IMR-90 (cell line): ENCODE data around the gene DDX42.

Source experiments
- CEBPB ChIP-seq: IDR thresholded peaks from 2 replicates; pipeline ENCODE4 v1.6.1; 2012; ENCODE audit warnings: low read depth, low read length, improper control_type of control experiment
- FOS ChIP-seq: fragments of 150-350 bp; IDR thresholded peaks from 2 replicates; pipeline ENCODE4 v1.6.1; 2016; ENCODE audit warnings: low read depth, low read length
- MAFK ChIP-seq: IDR thresholded peaks from 2 replicates; pipeline ENCODE4 v1.6.1; 2012; ENCODE audit warnings: low read depth, low read length, improper control_type of control experiment
- MXI1 ChIP-seq: IDR thresholded peaks from 2 replicates; pipeline ENCODE4 v1.6.1; 2012; ENCODE audit warnings: low read depth, mild to moderate bottlenecking, low read length, moderate library complexity, borderline replicate concordance
- NFE2L2 ChIP-seq: fragments of 150-350 bp; IDR thresholded peaks from 2 replicates; pipeline ENCODE4 v1.6.1; 2016; ENCODE audit warnings: low read depth, mild to moderate bottlenecking, low read length
- POLR2A ChIP-seq: IDR thresholded peaks from 2 replicates; pipeline ENCODE4 v1.6.1; 2012; ENCODE audit warnings: mild to moderate bottlenecking, low read depth, low read length
- RAD21 ChIP-seq: IDR thresholded peaks from 2 replicates; pipeline ENCODE4 v1.6.1; 2012; ENCODE audit warnings: low read length, improper control_type of control experiment
- RFX5 ChIP-seq: IDR thresholded peaks from 2 replicates; pipeline ENCODE4 v1.8.0; 2012; ENCODE audit warnings: low read depth, mild to moderate bottlenecking, low read length, moderate library complexity
- TF ChIP-seq, protein P1 (sequence below): conservative IDR thresholded peaks from 2 replicates; pipeline ENCODE4 v1.5.1; 2012; ENCODE audit warnings: mild to moderate bottlenecking, low read depth, low read length, improper control_type of control experiment
- TF ChIP-seq, protein P2 (sequence below): fragments of 150-350 bp; IDR thresholded peaks from 2 replicates; pipeline ENCODE4 v1.6.1; 2017; ENCODE audit warnings: mild to moderate bottlenecking, antibody characterized with exemption, low read length, low read depth

- TF ChIP-seq, protein P1, sequence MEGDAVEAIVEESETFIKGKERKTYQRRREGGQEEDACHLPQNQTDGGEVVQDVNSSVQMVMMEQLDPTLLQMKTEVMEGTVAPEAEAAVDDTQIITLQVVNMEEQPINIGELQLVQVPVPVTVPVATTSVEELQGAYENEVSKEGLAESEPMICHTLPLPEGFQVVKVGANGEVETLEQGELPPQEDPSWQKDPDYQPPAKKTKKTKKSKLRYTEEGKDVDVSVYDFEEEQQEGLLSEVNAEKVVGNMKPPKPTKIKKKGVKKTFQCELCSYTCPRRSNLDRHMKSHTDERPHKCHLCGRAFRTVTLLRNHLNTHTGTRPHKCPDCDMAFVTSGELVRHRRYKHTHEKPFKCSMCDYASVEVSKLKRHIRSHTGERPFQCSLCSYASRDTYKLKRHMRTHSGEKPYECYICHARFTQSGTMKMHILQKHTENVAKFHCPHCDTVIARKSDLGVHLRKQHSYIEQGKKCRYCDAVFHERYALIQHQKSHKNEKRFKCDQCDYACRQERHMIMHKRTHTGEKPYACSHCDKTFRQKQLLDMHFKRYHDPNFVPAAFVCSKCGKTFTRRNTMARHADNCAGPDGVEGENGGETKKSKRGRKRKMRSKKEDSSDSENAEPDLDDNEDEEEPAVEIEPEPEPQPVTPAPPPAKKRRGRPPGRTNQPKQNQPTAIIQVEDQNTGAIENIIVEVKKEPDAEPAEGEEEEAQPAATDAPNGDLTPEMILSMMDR, result peak; percentile 94
- TF ChIP-seq, protein P2, sequence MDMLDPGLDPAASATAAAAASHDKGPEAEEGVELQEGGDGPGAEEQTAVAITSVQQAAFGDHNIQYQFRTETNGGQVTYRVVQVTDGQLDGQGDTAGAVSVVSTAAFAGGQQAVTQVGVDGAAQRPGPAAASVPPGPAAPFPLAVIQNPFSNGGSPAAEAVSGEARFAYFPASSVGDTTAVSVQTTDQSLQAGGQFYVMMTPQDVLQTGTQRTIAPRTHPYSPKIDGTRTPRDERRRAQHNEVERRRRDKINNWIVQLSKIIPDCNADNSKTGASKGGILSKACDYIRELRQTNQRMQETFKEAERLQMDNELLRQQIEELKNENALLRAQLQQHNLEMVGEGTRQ, result peak; percentile 16; the same call in 1 of the 2 replicates
- TF ChIP-seq MAFK, result no peak
- TF ChIP-seq POLR2A, result no peak
- TF ChIP-seq CEBPB, result no peak
- no peak for TF ChIP-seq RFX5
- peak; percentile 63 for TF ChIP-seq RAD21
- TF ChIP-seq NFE2L2, result no peak
- peak; percentile 64; the same call in 1 of the 2 replicates for TF ChIP-seq MXI1
- no peak for TF ChIP-seq FOS
Observed at GRCh38 chr17:63834431-63835166, 60.6 kb downstream of the DDX42 start.
